Measurements from ENCODE around the gene SACS. TPM values are rescaled to one million over a fixed set of nuclear protein-coding genes. Genes with fewer than 3 reads are reported as not detected.

Gene SACS
- total and polyA plus RNA-seq, 2 donors (not counting 3 experiments of a cell fraction or from before 2014, with no cell fraction given) = 14.8 to 72.7 TPM

DNA sequence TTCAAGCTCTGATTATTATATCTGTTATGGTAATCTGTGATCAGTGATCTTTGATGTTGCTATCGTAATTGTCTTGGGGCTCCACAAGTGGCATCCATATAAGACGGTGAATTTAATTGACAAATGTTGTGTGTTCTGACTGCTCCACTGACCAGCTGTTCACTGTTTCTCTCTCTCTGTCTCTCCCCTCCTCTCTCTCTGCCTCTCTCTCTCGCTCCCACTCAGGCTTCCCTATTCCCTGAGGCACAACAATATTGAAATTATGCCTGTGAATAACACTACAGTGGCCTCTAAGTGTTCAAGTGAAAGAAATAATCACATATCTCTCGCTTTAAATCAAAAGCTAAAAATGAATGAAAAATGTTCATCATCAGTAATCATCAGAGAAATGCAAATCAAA is 4.4 kb upstream of the SACS start:
- H3K9me3 ChIP-seq (replicated peaks; ENCODE audit: control insufficient read depth, insufficient read depth, low read length) = no peaks in the 10 kb centered on the region
- no peak for TF ChIP-seq FOS (IDR thresholded peaks at IDR 0.05; ENCODE audit: borderline replicate concordance, insufficient read depth, low read length)
- TF ChIP-seq MYC (IDR thresholded peaks at IDR 0.05; ENCODE audit: low read depth, low read length) = no peak
- TF ChIP-seq GATA2 (IDR thresholded peaks at IDR 0.05; ENCODE audit: insufficient read depth, insufficient read length, low read depth, low read length) = no peak
- TF ChIP-seq JUN (IDR thresholded peaks at IDR 0.05; ENCODE audit: borderline replicate concordance, insufficient read depth, insufficient read length, low read depth) = no peak
- TF ChIP-seq, protein P1, sequence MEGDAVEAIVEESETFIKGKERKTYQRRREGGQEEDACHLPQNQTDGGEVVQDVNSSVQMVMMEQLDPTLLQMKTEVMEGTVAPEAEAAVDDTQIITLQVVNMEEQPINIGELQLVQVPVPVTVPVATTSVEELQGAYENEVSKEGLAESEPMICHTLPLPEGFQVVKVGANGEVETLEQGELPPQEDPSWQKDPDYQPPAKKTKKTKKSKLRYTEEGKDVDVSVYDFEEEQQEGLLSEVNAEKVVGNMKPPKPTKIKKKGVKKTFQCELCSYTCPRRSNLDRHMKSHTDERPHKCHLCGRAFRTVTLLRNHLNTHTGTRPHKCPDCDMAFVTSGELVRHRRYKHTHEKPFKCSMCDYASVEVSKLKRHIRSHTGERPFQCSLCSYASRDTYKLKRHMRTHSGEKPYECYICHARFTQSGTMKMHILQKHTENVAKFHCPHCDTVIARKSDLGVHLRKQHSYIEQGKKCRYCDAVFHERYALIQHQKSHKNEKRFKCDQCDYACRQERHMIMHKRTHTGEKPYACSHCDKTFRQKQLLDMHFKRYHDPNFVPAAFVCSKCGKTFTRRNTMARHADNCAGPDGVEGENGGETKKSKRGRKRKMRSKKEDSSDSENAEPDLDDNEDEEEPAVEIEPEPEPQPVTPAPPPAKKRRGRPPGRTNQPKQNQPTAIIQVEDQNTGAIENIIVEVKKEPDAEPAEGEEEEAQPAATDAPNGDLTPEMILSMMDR (IDR thresholded peaks at IDR 0.05; ENCODE audit: extremely low read depth in 1 of 2, insufficient read depth in 1 of 2, low read depth in 1 of 2, low read length in 2 of 2) = no peak
- TF ChIP-seq POLR2A (IDR thresholded peaks at IDR 0.05; ENCODE audit: low read depth, low read length) = no peak
- TF ChIP-seq, protein P2, sequence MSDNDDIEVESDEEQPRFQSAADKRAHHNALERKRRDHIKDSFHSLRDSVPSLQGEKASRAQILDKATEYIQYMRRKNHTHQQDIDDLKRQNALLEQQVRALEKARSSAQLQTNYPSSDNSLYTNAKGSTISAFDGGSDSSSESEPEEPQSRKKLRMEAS (IDR thresholded peaks at IDR 0.05; ENCODE audit: insufficient read depth, insufficient read length) = no peak
- TF ChIP-seq POLR2AphosphoS5 (IDR thresholded peaks at IDR 0.05; ENCODE audit: insufficient read depth, low read depth, low read length) = no peak
- no peak for TF ChIP-seq EZH2 (IDR thresholded peaks at IDR 0.05; ENCODE audit: borderline replicate concordance, low read depth, low read length, severe bottlenecking)

More for the DNA sequence above, 4.4 kb upstream of the SACS start:
- H3K9me1 ChIP-seq (replicated peaks; ENCODE audit: control insufficient read depth, extremely low read depth, insufficient read depth, low read length) = no peaks in the 10 kb centered on the region
- H3K36me3 ChIP-seq (ENCODE audit: control insufficient read depth in 2 of 2, extremely low read depth in 1 of 2, insufficient read depth in 2 of 2, low read length in 2 of 2) = no peaks in the 10 kb centered on the region
- dilution Hi-C loops (cut with MboI; ENCODE audit: extremely low pct_ligation_motif_present, low sequenced_read_pairs) (no loop called here), intact Hi-C loops (cut with micrococcal nuclease) (no loop called here)
- H2AFZ ChIP-seq (ENCODE audit: low read depth, low read length) = no peak overlapping the region
- no TSS peak for BruUV-seq (replicated peaks)
- FAIRE-seq = no peak
- H3K27me3 ChIP-seq (ENCODE audit: control insufficient read depth in 2 of 2, insufficient read depth in 2 of 2, low read length in 2 of 2) = no peaks in the 10 kb centered on the region
- H3K4me2 ChIP-seq (ENCODE audit: insufficient read depth, low read length) = no peak overlapping the region
- no peak overlapping the region for H3K4me3 ChIP-seq (replicated peaks in 1 of 3; ENCODE audit: insufficient read depth in 1 of 3, low read depth in 1 of 3, low read length in 3 of 3)
- H4K20me1 ChIP-seq (replicated peaks; ENCODE audit: control insufficient read depth, extremely low read depth, insufficient read depth, low read length) = no peaks in the 10 kb centered on the region
- H3K27ac ChIP-seq (ENCODE audit: insufficient read depth, low read depth, low read length) = no peak overlapping the region
- DNase-seq (ENCODE audit: low read depth, low spot score) = no peak
- ChIA-PET POLR2A (no interaction called here), CTCF (no interaction called here)
- H3K79me2 ChIP-seq (ENCODE audit: control insufficient read depth, insufficient read depth, low read length) = no peaks in the 10 kb centered on the region
- no peak overlapping the region for H3K9ac ChIP-seq (replicated peaks; ENCODE audit: extremely low read depth, insufficient read depth, low read length)
- H3K4me1 ChIP-seq (ENCODE audit: control insufficient read depth, extremely low read depth, insufficient read depth, low read length) = peaks cover 3% of the 10 kb centered on the region
